SK-N-SH (cell line): ENCODE results near the gene DNAJC9. TPM values are rescaled to one million over a fixed set of nuclear protein-coding genes. Genes with fewer than 3 reads are reported as not detected.

Experiments used
- CTCF ChIA-PET: fragments of 300-600, 350-600 bp; formaldehyde crosslinking; extraction: SDS; loops from one replicate; lab custom pipeline; 2021; lab: Yijun Ruan, JAX
- POLR2A ChIA-PET: fragments of 350-600 bp; sonication (Branson Sonifier 250); formaldehyde crosslinking; extraction: SDS; loops from one replicate; lab custom pipeline; 2020; ENCODE audit warnings: antibody characterized with exemption, inconsistent platforms; lab: Yijun Ruan, JAX
- DNase-seq: peaks from one replicate; pipeline ENCODE4 v3.0.0; 2012
- H2AFZ ChIP-seq: fragments of 200-600 bp; sonication (generic); 2 replicates; pipeline ENCODE4 v1.8.1; 2016; ENCODE audit warnings: antibody characterized with exemption, mild to moderate bottlenecking, low read depth
- H3F3A ChIP-seq: fragments of 200-600 bp; sonication (generic); replicated peaks from 2 replicates; pipeline ENCODE3; 2016; ENCODE audit warnings: antibody characterized with exemption, mild to moderate bottlenecking; ENCODE audit not compliant: insufficient read depth
- H3K27ac ChIP-seq, 2 experiments: fragments of 200-500 bp in 1 of 2; fragments of 200-600 bp in 1 of 2; sonication (Bioruptor generic) in 1 of 2; sonication (generic), shearing (Covaris generic) in 1 of 2; 2 replicates each; pipeline versions ENCODE4 v1.5.1 to v1.6.1; 2014 to 2016; ENCODE audit warnings: low read depth in 2 of 2, inconsistent platforms in 1 of 2, low read length in 1 of 2, mild to moderate bottlenecking in 1 of 2, mixed read lengths in 1 of 2
- H3K27me3 ChIP-seq: fragments of 200-600 bp; sonication (generic), shearing (Covaris generic); 2 replicates; pipeline ENCODE4 v1.6.1; 2016; ENCODE audit warnings: mixed run types; ENCODE audit not compliant: insufficient read depth
- H3K36me3 ChIP-seq, 2 experiments: fragments of 200-500 bp in 1 of 2; fragments of 200-600 bp in 1 of 2; sonication (Bioruptor generic) in 1 of 2; sonication (generic) in 1 of 2; replicated peaks in 1 of 2; 2 replicates each; pipeline versions ENCODE3 to v1.5.1; 2014 to 2016; ENCODE audit warnings: low read length in 1 of 2, mild to moderate bottlenecking in 1 of 2; ENCODE audit not compliant: insufficient read depth in 2 of 2, control insufficient read depth in 1 of 2
- H3K4me1 ChIP-seq, 2 experiments: fragments of 200-500 bp in 1 of 2; fragments of 200-600 bp in 1 of 2; sonication (Bioruptor generic) in 1 of 2; sonication (generic), shearing (Covaris generic) in 1 of 2; 2 replicates each; pipeline versions ENCODE4 v1.5.1 to v1.6.1; 2014 to 2016; ENCODE audit warnings: low read depth in 1 of 2, low read length in 1 of 2, mixed run types in 1 of 2; ENCODE audit not compliant: insufficient read depth in 2 of 2, control insufficient read depth in 1 of 2
- H3K4me2 ChIP-seq: fragments of 200-600 bp; sonication (generic), shearing (Covaris generic); 2 replicates; pipeline ENCODE4 v1.6.1; 2017; ENCODE audit warnings: mixed run types
- H3K4me3 ChIP-seq, 2 experiments: fragments of 200-500 bp in 1 of 2; fragments of 200-600 bp in 1 of 2; sonication (Bioruptor generic) in 1 of 2; sonication (generic), shearing (Covaris generic) in 1 of 2; 2 replicates each; pipeline versions ENCODE4 v1.5.1 to v1.8.1; 2014 to 2016; ENCODE audit warnings: low read depth in 2 of 2, inconsistent platforms in 1 of 2, low read length in 1 of 2, mild to moderate bottlenecking in 1 of 2, mixed read lengths in 1 of 2, moderate library complexity in 1 of 2
- H3K79me2 ChIP-seq: fragments of 200-600 bp; sonication (generic); 2 replicates; pipeline ENCODE4 v1.8.1; 2017; ENCODE audit warnings: mild to moderate bottlenecking; ENCODE audit not compliant: insufficient read depth
- H3K9ac ChIP-seq: fragments of 200-600 bp; sonication (generic); 2 replicates; pipeline ENCODE4 v1.6.1; 2017; ENCODE audit warnings: mixed run types
- H3K9me2 ChIP-seq: fragments of 200-600 bp; sonication (generic); 2 replicates; pipeline ENCODE4 v1.6.1; 2017; ENCODE audit warnings: mixed run types
- H3K9me3 ChIP-seq: fragments of 200-600 bp; sonication (generic); 2 replicates; pipeline ENCODE4 v1.6.1; 2017; ENCODE audit warnings: mixed run types, mild to moderate bottlenecking, moderate library complexity
- H4K20me1 ChIP-seq: fragments of 200-600 bp; sonication (generic); 2 replicates; pipeline ENCODE4 v1.6.1; 2017; ENCODE audit warnings: mild to moderate bottlenecking, mixed run types; ENCODE audit not compliant: insufficient read depth
- CHD2 ChIP-seq: fragments of 150-350 bp; IDR thresholded peaks from 2 replicates; pipeline ENCODE4 v1.6.1; 2018; ENCODE audit warnings: low read length; ENCODE audit not compliant: partially characterized antibody
- CTCF ChIP-seq: fragments of 200-600 bp; sonication (generic); IDR thresholded peaks from 2 replicates; pipeline ENCODE4 v1.6.1; 2017; ENCODE audit warnings: antibody characterized with exemption, mild to moderate bottlenecking, moderate library complexity
- ELF1 ChIP-seq: IDR thresholded peaks from 2 replicates; pipeline ENCODE4 v1.4.0; 2012
- EP300 ChIP-seq, 2 experiments: IDR thresholded peaks; 2 replicates each; pipeline versions ENCODE4 v1.4.0 to v1.6.1; 2012; ENCODE audit warnings: borderline replicate concordance in 1 of 2, low read depth in 1 of 2, low read length in 1 of 2
- EZH2phosphoT487 ChIP-seq: fragments of 200-600 bp; sonication (generic); IDR thresholded peaks from 2 replicates; pipeline ENCODE4 v1.6.1; 2017; ENCODE audit warnings: low read depth, mixed run types, mild to moderate bottlenecking, antibody characterized with exemption, moderate library complexity, borderline replicate concordance
- FOXJ3 ChIP-seq: sonication (generic); formaldehyde crosslinking; IDR thresholded peaks from 2 replicates; pipeline ENCODE4 v1.5.1; 2020; ENCODE audit warnings: mild to moderate bottlenecking, missing genetic modification reagents
- GATA2 ChIP-seq: sonication (generic); formaldehyde crosslinking; IDR thresholded peaks from 2 replicates; pipeline ENCODE4 v1.5.0; 2020; ENCODE audit warnings: mild to moderate bottlenecking, missing genetic modification reagents
- IRF3 ChIP-seq: fragments of 150-350 bp; IDR thresholded peaks from 2 replicates; pipeline ENCODE4 v1.6.1; 2016; ENCODE audit warnings: mild to moderate bottlenecking, low read depth, low read length
- JUND ChIP-seq: IDR thresholded peaks from 2 replicates; pipeline ENCODE4 v1.4.0; 2012
- MEF2A ChIP-seq: IDR thresholded peaks from 2 replicates; pipeline ENCODE4 v1.4.0; 2012; ENCODE audit warnings: low read depth, borderline replicate concordance
- NRF1 ChIP-seq: IDR thresholded peaks from 2 replicates; pipeline ENCODE4 v1.6.1; 2012; ENCODE audit warnings: low read depth, mild to moderate bottlenecking, low read length
- POLR2AphosphoS5 ChIP-seq: IDR thresholded peaks from 2 replicates; pipeline ENCODE4 v1.6.1; 2012; ENCODE audit warnings: low read depth, low read length
- RAD21 ChIP-seq: IDR thresholded peaks from 2 replicates; pipeline ENCODE4 v1.6.1; 2012; ENCODE audit warnings: mild to moderate bottlenecking, low read length
- RFX5 ChIP-seq: IDR thresholded peaks from 2 replicates; pipeline ENCODE4 v1.6.1; 2012; ENCODE audit warnings: mild to moderate bottlenecking, improper control_type of control experiment, low read length
- SIN3A ChIP-seq: IDR thresholded peaks from 2 replicates; pipeline ENCODE4 v1.6.1; 2012; ENCODE audit warnings: low read depth, mild to moderate bottlenecking, low read length, moderate library complexity, borderline replicate concordance
- SMC3 ChIP-seq: IDR thresholded peaks from 2 replicates; pipeline ENCODE4 v1.6.1; 2012; ENCODE audit warnings: low read depth, low read length, improper control_type of control experiment
- TCF12 ChIP-seq: IDR thresholded peaks from 2 replicates; pipeline ENCODE4 v1.4.0; 2012
- TEAD4 ChIP-seq: IDR thresholded peaks from 2 replicates; pipeline ENCODE4 v1.4.0; 2012; ENCODE audit warnings: mild to moderate bottlenecking, borderline replicate concordance; ENCODE audit not compliant: insufficient read depth
- ZBTB33 ChIP-seq: IDR thresholded peaks from 2 replicates; pipeline ENCODE4 v1.4.0; 2012; ENCODE audit warnings: low read depth, borderline replicate concordance
- WGBS: methylation state at CpG from one replicate; pipeline ENCODE4 v1.1.6; 2017; ENCODE audit warnings: low lambda C conversion rate; 5-methylcytosine and 5-hydroxymethylcytosine counted together
- polyA plus RNA-seq, 3 experiments: library from polyadenylated mRNA; depleted of rRNA; stranded (reverse); fragments of >200 nt; gene quantifications; 2 replicates each; pipeline ENCODE4 v1.2.3, GENCODE V29; 2012

The DNAJC9 gene
- polyA plus RNA-seq, 1 of the 3 experiments (the other 2 are of a cell fraction): 23.9 TPM

GRCh38 chr10:73281097-73281496 lies 34.0 kb upstream of the DNAJC9 start:
- Histone ChIP-seq H3K79me2 (no peaks in the 10 kb centered on the region), H4K20me1 (no peaks in the 10 kb centered on the region), H3K4me3 (no peak overlapping the region), H3K9me3 (no peaks in the 10 kb centered on the region), H3K27me3 (no peaks in the 10 kb centered on the region), H3K4me2 (no peak overlapping the region), H3K4me1 (no peaks in the 10 kb centered on the region), H3K9ac (no peak overlapping the region), H3K36me3 (no peaks in the 10 kb centered on the region), H3F3A (no peaks in the 10 kb centered on the region), H3K9me2 (no peaks in the 10 kb centered on the region), H3K27ac (no peak overlapping the region), H2AFZ (no peak overlapping the region)
- DNase-seq: no peak
- ChIA-PET CTCF (interaction anchor here (3.1 kb wide), 1 partner anchor 17 kb away, joined by 9 read pairs; no protein-coding TSS in a partner anchor), POLR2A (no interaction called here)
- WGBS: 74% methylated on average over 3 of the region's 3 CpGs
- no peak for TF ChIP-seq SMC3
- TF ChIP-seq NRF1: no peak
- no peak for TF ChIP-seq RAD21
- no peak for TF ChIP-seq CTCF
- TF ChIP-seq GATA2: no peak
- no peak for TF ChIP-seq POLR2AphosphoS5
- TF ChIP-seq SIN3A: no peak
- TF ChIP-seq IRF3: no peak
- no peak for TF ChIP-seq ZBTB33
- no peak for TF ChIP-seq EZH2phosphoT487

GRCh38 chr10:73264423-73264822 lies 17.4 kb upstream of the DNAJC9 start:
- H3K27ac ChIP-seq: 0 out of 4 replicates have a peak overlapping the region, but pooled peaks of 1 of the 2 experiments have one; percentile 25
- no peaks in the 10 kb centered on the region for H3K79me2 ChIP-seq
- WGBS: 86% methylated on average over 2 of the region's 2 CpGs
- H3K4me3 ChIP-seq: no peak overlapping the region
- H3K9me2 ChIP-seq: no peaks in the 10 kb centered on the region
- H3K9me3 ChIP-seq: no peaks in the 10 kb centered on the region
- no peaks in the 10 kb centered on the region for H4K20me1 ChIP-seq
- no peak overlapping the region for H3K4me2 ChIP-seq
- no peak for DNase-seq
- ChIA-PET CTCF (interaction anchor here (0.5 to 2.5 kb wide), 24 partner anchors 8 to 838 kb away, joined by 3 to 18 read pairs (median 5); partner anchors contain the start of genes DNAJC9 and MRPS16), POLR2A (no interaction called here)
- H3K4me1 ChIP-seq: peaks cover 0 to 15% of the 10 kb centered on the region in 2 experiments; a peak in 2 of 4 replicates
- no peaks in the 10 kb centered on the region for H3K36me3 ChIP-seq
- H2AFZ ChIP-seq: no peak overlapping the region
- no peaks in the 10 kb centered on the region for H3K27me3 ChIP-seq
- no peak overlapping the region for H3K9ac ChIP-seq
- H3F3A ChIP-seq: peaks cover 16% of the 10 kb centered on the region
- no peak for TF ChIP-seq FOXJ3 (CRISPR knock-in tag)
- no peak for TF ChIP-seq MEF2A
- no peak for TF ChIP-seq ZBTB33
- TF ChIP-seq GATA2: no peak
- TF ChIP-seq ELF1: no peak
- TF ChIP-seq TEAD4: no peak
- no peak for TF ChIP-seq TCF12
- no peak for TF ChIP-seq JUND
- TF ChIP-seq EP300 (IDR thresholded peaks at IDR 0.05; ENCODE audit: borderline replicate concordance in 1 of 2, low read depth in 1 of 2, low read length in 1 of 2): no peak
- TF ChIP-seq RFX5: no peak
- no peak for TF ChIP-seq SIN3A
- no peak for TF ChIP-seq CHD2
- TF ChIP-seq, all 33 proteins: peak for 0
